Umbilical cord (tissue), 2 donors: ENCODE measurements around the gene SLC15A3. TPM values are rescaled to one million over a fixed set of nuclear protein-coding genes. Genes with fewer than 3 reads are reported as not detected.

Experiments
- DNase-seq: peaks from one replicate; pipeline ENCODE4 v3.0.0-alpha.2; 2015; ENCODE audit warnings: low spot score
- total RNA-seq: library from RNA; depleted of rRNA; stranded (reverse); fragments of >200 nt; gene quantifications from one replicate; pipeline ENCODE4 v1.2.3, GENCODE V29; 2014; ENCODE audit warnings: low replicate concordance; ENCODE audit not compliant: insufficient read depth

The SLC15A3 gene
- 6.0 TPM for total RNA-seq

DNA sequence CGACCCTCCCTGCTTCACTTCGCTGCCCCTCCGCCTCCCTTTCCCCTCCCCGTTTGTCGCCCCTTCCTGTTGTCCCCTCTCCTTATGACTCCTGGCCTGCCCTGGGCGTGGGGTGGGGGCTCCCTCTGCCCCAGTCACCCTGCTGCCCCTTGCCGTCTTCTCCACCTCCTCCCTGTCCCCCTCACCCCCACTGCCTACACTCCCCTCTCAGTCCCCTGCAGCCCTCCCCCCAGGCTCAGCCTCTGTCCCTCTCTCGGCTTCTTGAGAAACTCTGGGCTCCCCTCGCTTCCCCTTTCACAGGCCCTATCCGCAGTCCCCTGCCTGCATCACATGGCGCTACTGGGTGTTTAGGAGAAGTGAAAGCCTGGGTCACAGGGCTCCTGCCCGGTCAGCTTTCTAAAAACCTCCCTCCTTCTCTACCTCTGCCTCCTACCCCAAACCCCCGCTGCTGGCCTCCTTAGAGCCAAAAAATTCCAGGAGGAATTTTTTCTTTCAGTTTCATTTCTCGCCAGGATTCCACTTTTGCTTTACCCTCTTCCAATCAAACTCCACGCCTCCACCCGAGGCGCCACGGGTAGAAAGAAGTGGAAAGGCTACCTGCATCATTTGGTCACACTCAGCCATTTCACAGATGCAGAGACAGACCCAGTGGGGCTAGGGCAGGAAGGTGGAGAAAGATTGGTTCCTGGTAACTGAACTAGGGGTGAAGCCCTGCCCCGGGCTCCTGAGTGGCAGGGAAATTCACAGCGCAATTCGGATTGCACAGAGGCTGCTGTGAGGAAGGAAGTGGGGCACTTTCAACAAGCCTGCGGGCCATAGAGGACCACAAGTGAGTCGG is at the start of gene SLC15A3:
Gene SLC15A3, minus strand, starts transcription at position 273 of the 838 bp plus-strand sequence. CDS start 625 bp downstream, outside the sequence.
- peak; percentile 68 for DNase-seq

GRCh38 chr11:61000426-61000825 is 48.5 kb upstream of the SLC15A3 start:
- DNase-seq = no peak

DNA sequence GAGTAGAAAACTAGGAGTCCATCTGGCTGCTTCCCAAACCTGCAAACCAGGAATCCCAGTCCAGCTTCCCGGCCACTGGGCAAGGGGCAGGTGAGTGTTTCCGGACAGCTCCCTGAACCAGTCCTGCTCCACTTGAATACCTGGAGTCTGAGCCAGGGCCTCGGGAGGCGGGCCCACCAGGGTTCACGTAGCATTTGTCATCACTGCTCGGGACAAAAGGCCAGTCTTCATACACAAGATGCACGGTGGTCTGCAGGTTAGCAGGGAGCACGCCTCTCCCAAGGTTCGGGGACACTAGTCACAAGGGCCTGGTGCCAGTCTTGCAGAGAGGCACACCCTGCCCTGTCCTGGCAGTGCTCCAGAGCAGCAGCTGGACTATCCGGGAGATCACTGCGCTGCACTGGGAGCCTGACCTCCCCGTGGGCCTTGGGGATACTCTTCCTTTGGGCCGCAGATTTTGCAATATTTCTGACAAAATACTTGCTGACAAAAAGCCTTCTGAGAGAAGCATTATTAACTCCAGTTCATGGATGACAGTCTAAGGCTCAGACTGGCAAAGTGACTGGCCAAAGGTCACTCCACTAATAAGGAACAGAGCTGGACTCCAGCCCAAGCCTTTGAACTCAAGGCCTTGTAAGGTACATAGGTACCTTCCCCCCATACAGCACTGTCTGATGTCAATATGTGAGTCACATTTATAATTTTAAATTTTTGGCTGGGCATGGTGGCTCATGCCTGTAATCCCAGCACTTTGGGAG is 44.6 kb upstream of the SLC15A3 start:
- no peak for DNase-seq

DNA sequence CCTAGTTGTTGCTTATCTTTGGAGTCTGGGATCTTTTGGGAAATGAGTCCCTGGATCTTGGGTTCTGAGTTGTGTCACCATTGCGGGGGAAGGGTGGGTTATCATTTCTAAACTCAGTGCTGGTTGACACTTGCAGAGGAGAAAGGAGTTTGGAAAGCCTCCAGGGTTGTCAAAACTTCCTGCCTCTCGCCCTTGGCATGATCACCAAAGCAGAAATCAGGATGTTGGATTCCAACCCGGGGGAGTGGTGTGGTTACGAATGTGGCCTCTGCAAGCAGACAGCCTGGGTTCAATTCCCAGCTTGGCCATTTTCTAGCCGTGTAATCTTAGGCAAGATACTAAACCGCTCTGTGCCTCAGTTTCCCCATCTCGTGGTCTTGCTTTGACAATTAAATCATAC is 43.8 kb upstream of the SLC15A3 start:
- DNase-seq = no peak

DNA sequence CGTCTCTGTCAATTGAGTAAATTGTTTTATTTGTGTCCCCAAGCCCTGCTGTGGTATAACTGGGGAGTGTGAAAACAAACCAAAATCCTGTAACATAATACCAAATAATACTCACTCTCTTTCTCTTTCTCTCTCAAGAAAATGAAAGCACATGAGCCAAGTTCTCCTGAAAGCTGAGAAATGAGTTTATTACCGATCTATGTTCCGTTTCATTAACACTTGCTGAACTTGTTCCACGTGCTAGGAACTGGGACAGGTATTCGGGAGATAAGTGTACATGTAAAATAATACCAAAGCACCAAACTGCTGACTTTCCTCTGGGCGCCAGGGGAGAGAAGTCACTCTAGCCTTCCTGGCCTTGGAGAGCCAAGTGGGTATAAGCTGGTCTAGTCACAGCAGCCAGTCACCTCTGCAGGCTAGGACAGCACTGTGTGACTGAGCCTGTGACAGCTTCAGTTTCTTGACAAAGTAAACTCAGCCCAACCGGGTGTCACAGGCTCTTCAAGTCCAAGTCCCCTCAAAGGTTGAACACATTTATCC is 42.6 kb upstream of the SLC15A3 start:
- no peak for DNase-seq

- no peak for DNase-seq
Observed at GRCh38 chr11:60993615-60994014, 41.6 kb upstream of the SLC15A3 start.

DNA sequence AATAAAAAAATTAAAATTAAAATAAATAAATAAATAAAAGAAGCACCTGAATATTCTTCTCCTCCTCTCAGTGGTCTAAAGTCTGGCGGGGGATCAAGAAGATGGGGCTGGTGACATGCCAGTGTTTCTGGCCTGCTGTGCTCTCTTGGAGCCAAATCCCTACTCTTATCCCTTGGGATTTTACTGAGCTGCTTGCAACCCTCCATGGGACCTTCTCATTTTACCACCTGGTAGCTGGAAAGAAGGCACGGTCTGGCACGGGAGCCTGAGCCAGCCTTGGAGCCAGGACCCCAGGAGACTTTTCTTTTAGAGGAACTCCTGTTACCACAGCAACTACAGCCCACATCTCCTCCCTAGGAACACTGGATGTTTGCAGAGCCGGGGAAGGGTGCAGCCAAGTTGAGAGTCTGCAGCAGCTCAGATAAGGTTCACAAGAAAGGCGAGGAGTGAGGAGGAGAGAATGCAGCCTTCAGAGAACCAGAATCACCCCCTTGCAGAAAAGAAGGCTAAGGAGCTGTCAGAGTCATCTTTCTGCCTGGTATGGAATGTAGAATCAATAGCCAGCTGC is 41.0 kb upstream of the SLC15A3 start:
- peak; percentile 77 for DNase-seq

GRCh38 chr11:60991457-60991856 is 39.5 kb upstream of the SLC15A3 start:
- no peak for DNase-seq

- DNase-seq = no peak
Observed at GRCh38 chr11:60989093-60989650, 37.2 kb upstream of the SLC15A3 start.

GRCh38 chr11:60988658-60989057 is 36.7 kb upstream of the SLC15A3 start:
- no peak for DNase-seq

DNA sequence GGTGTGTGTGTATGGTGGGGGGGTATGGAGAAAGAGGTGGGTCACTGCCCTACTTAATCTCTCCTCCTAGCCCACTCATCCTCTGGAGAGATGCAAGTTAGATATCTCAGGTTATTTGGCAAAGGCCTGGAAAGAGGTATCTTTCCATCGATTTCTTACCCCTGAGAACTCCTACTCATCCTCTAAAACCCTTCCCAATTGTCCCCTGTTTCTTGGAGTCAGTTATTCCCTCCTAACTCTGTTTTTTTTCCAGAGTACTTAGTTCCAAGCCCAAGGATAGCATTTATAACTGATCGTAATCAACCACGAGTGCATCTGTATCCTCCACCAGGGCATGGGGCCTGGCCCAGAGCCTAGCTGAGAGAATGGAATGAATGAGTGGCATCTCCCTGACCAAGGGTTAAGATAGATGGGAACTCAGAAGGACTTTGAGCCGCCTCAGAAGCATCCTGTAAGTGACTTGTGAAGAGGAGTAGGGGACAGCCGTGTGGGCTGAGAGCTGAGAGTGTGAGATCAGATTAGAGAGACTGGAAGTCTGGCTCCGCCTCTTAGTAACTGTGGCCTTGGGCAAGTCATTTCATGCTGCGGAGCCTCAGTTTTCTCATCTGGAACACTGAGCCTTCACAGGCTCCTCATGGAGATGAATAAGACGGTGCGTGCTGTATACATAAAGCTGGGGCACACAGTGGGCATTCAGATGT is 35.8 kb upstream of the SLC15A3 start:
- no peak for DNase-seq

DNA sequence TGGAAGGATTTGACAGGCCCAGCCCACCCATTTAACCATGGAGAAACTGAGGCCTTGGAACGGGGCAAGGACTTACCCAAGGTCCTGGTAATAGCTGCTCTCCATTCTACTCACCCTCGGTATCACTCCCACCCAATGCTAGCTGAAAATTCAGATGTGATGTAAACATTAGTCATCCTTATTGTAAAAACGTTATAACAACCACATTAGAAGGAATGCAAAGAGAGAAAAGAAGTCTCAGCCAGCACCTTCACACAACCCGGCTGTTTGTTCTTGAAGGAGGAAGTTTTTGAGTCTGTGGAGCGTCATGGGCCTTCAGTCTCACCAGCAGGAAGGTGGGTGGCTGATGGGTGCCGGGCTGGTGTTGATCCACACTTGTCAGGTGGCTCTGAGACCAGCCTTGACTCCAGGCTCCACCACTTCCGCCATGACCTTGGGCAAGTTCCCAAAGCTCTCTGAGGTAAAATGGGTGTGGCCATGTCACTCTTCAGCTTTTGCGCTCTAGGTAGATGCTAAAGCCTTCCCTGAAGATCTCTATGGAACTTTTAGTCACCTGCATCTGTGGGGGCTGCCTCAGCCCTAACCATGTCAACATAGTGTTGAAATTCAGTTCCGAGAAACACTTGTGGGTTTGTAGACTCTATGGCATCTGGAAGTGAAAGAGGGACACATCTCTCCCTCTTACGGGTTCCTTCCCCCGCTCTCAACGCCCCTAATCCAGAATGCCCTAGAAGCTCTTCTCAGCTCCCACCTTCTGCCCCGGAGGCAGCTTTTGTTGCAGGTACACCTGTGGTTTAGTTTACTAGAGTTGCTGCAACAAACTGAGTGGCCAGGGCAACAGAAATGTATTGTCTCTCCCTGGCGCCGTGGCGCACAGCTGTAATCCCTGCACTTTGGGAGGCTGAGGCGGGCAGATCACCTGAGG is 34.3 kb upstream of the SLC15A3 start:
- no peak for DNase-seq

DNA sequence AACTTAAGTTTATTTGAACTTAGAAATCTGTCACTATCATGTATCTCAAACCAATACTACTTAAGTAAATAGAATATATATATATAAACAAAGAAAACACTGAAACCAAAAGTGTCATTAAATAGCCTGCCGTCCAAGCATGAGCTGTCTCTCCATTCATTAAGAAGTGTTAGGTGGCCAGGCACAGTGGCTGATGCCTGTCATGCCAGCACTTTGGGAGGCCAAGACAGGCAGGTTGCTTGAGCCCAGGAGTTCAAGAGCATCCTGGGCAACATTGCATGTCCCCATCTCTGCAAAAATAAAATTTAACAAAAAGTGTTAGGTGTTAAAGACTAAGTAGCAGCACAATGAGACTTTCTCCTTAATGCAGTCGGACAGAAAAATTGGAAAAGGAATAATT is 33.5 kb upstream of the SLC15A3 start:
- no peak for DNase-seq

- no peak for DNase-seq
Observed at GRCh38 chr11:60984636-60985035, 32.7 kb upstream of the SLC15A3 start.

- DNase-seq = no peak
Observed at GRCh38 chr11:60984149-60984548, 32.2 kb upstream of the SLC15A3 start.

DNA sequence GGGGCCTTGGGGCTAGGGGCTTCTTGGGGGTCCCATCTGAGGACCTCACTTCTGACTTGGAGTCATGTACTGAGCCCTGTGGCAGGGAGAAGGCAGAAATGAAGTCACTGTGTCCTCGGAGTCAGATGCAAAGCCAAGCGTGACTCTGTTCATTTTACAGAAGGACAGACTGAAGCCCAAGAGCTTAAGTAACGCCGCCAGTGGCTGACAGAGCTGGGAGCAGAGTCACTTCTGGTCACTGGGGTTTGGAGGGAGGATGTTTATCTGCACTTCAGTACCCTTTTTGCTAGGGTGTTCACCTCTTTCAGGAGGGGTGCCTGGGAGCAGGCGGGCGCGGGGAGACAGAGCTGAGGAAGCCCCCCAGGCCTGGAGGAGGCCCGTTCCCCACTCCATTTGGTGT is 30.2 kb upstream of the SLC15A3 start:
- DNase-seq = no peak

- no peak for DNase-seq
Observed at GRCh38 chr11:60981515-60981914, 29.5 kb upstream of the SLC15A3 start.

DNA sequence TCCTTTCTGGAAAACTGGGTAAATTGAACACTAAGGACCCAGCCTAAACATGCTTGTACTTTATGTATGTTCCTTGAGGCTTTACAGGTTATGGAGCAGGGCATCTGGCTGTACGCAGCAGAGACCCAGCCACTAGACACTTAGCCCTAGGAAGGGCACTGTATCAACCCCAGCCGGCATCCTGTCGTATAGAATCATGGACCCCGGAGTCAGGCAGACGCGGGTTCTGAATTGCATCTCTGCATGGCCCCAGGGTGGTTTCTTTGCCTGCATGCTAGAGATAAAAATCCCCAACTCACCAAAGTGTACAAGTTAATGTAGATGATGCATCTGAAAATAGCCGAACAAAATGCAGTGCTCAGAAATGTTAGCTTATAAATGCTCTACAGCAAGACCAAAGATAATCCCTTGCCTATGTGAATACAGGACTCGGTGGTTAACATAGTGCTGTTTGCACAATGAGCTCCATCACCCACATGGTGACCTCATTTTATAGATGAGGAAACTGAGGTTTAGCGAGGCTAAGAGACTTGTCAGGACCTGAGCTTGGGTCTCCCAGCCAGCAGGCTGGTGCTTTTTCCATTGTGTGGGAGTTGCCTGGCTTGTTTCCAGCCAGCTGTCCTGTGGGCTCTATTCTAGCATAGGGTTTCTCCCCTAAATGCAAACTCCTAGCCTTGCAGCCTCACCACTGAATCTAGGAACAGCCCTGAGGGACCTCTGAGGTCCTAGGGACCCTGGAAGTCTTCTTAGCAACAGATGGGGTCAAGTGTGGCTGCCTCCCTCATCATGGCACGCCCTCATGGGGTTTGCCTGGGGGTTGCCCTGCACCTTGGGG is 26.8 kb upstream of the SLC15A3 start:
- no peak for DNase-seq

GRCh38 chr11:60977836-60978235 is 25.9 kb upstream of the SLC15A3 start:
- DNase-seq = no peak
